HG03342 (cell line): Measurements from ENCODE around the gene CS.
"Not testable (repeated sequence)": the region's sequence is repeated elsewhere in the genome, so short reads cannot be mapped to it uniquely, and the experiment has no call there.

ENCODE experiments used
- ATAC-seq: cut with Tn5 transposase; IDR thresholded peaks from one replicate; pipeline ENCODE4 v1.9.1; 2021; ENCODE audit warnings: mild to moderate bottlenecking, moderate library complexity; ENCODE audit not compliant: unreplicated experiment

The CS gene

DNA sequence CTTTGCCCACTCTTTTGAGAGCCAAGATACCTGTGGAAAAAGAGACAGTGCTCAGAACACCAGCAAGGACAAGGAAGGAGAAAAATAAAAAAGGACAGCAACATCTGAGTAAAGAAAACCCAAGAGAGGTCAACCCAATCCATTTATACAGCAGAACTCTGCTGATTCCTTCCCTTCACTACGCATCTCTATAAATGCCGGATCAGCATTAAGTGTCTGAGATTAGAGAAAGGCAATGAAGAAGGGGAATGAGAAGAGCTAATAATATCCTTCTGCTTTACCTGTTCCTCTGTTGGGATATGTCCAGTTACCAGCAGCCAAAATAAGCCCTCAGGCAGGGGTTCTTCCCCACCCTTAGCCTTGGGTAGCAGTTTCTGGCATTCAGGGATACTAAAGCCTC, 17.6 kb downstream of the CS start:
- no peak for ATAC-seq

- no peak for ATAC-seq
Measured at GRCh38 chr12:56282030-56282429, 18.1 kb downstream of the CS start.

DNA sequence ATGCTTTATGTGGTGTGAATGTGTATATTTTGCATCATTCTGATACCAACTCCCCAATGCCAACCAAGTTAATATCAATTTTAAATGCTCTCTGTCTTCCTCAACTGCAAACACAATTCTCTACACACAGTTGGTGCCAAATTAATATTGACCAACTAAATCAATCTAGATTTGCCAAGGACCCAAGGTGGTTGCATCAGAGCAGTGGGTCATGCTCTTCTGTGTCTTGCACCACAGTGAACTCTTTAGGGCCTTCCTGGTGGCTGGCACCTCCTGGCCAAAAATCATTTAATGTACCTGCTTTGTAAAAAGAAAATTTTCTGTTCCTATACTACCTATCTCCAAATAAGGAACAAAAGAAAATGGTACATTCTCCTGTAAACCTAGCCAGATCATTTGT, 19.3 kb downstream of the CS start:
- no peak for ATAC-seq

DNA sequence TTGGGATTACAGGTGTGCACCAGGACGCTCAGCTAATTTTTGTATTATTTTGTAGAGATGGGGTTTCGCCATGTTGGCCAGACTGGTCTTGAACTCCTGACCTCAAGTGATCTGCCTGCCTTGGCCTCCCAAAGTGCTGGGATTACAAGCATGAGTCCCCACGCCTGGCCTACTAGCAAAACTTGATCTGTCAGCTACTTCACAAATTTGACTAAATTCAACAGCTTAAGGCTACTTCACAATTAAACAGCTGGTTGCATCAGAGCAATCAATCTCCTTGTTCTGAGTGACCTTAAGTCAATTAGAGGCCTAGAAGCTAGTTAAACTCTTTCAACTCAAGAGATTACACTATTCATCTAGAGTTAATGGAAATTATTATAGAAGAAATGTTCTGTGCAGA, 21.2 kb downstream of the CS start:
- ATAC-seq: no peak

GRCh38 chr12:56274299-56274698, 25.8 kb downstream of the CS start:
- no peak for ATAC-seq

DNA sequence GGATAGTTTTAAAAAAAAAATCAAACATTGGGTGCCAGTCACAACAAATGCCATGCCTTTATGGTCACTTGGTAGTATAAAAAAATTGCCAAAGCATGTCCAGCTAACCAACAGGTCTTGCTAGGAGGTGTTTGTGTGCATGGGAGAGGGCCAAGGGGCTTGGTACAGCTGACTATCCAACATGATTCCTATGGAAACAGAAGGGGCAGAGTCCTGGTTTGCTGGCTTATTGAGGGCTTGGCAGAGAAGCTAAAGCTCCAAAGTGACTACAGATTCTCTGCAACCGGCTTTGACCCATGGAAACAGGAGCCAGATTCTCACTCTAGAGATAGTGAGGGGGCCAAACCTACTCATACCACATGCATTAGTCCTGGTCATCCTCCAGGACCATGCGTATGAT, 27.7 kb downstream of the CS start:
- ATAC-seq: not testable (repeated sequence)

GRCh38 chr12:56271031-56271430, 29.1 kb downstream of the CS start:
- no peak for ATAC-seq

DNA sequence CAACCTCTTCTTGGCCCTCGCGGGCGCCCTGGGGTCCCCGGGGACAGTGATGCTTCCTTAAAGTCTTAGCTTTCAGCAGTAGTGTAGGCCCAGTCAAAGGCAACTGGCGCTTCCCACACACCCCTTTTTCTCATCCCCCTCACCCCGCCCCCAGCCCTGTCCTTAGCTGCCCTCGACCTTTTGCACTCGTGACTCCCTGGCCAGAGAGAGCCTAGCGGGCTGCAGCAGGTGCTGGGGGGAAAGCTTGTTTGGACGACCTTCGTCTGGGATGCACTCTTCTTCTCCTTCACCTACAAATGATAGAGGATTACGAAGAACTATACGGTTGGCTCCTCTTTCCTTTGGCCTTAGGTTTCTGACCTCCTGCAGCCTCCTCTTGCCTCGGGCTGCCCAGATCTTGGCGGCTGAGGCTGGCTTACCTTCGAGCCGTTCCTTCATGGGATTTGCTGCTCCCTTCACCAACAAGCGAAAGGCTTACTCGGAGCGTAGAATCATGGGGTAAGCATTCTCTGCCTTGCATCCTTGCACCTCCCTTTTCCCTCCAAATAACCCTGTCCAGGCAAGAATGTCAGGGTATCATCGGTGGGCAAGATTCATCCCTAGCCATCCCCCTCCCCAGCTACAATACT, 32.6 kb downstream of the CS start:
- ATAC-seq: peak; percentile 9

DNA sequence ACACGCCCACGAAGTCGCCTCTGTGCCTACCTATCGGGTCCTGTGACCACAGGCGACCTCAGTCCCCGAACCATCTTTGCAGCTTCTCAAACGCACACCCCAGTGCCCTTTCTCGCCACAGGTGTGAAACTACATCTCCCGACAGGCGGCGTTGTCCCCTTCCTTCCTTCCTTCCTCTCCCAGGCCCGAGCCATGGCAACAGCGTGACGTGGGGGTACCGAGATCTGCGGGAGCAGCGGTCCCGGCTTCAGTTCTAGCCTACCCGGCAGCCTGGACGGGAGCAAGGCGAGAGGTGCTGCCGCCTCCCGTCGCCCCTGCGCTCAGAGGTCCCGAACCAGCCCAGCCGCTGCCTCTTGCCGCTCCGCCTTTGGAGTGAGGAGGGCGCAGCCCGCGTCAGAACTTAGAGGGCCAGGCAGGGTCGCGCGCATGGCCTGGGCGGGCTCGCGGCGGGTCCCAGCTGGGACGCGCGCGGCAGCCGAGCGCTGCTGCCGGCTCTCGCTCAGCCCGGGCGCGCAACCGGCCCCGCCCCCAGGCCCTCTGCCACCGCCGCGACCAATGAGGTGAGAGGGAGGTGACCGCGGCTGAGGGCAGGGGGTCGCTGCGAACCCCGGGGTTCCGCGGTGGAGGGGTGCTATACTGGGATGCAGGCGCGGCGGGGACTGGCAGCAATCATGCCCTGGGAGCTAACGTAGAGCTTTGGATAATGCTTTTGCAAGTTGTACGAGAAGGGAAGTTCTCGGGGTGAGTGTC, 33.3 kb downstream of the CS start, which contains the start of gene COQ10A:
Gene COQ10A (plus strand): TSS at position 250 of the 750 bp plus-strand sequence. CDS start 177 bp downstream, at position 427.
- peak; percentile 86 for ATAC-seq

DNA sequence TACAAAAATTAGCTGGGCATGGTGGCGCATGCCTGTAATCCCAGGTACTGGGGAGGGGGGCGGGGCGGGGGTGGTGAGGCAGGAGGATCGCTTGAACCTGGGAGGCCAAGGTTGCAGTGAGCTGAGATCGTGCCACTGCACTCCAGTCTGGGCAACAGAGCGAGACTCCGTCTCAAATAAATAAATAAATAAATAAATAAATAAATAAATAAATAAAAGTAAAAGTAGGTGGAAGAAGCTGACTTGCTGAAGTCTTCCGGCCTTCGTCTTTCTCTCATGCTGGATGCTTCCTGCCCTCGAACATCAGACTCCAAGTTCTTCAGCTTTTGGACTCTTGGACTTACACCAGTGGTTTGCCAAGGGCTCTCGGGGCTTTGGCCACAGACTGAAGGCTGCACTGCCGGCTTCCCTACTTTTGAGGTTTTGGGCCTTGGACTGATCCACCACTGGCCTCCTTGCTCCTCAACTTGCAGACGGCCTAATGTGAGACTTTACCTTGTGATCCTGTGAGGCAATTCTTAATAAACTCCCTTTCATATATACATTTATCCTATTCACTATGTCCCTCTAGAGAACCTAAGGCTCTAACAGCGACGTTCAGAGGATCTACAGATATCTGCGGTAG, 34.0 kb downstream of the CS start:
- ATAC-seq: not testable (repeated sequence)

DNA sequence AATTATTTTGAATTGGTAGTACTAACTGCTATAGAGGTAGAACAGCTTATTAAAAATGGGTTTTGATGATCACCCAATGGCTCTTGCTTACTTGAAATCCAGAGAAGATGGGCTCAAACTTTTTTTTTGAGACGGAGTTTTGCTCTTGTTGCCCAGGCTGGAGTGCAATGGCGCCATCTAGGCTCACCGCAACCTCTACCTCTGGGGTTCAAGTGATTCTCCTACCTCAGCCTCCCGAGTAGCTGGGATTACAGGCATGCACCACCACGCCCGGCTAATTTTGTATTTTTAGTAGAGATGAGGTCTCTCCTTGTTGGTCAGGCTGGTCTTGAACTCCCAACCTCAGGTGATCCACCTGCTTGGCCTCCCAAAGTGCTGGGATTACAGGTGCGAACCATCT, 37.2 kb downstream of the CS start:
- ATAC-seq: not testable (repeated sequence)

DNA sequence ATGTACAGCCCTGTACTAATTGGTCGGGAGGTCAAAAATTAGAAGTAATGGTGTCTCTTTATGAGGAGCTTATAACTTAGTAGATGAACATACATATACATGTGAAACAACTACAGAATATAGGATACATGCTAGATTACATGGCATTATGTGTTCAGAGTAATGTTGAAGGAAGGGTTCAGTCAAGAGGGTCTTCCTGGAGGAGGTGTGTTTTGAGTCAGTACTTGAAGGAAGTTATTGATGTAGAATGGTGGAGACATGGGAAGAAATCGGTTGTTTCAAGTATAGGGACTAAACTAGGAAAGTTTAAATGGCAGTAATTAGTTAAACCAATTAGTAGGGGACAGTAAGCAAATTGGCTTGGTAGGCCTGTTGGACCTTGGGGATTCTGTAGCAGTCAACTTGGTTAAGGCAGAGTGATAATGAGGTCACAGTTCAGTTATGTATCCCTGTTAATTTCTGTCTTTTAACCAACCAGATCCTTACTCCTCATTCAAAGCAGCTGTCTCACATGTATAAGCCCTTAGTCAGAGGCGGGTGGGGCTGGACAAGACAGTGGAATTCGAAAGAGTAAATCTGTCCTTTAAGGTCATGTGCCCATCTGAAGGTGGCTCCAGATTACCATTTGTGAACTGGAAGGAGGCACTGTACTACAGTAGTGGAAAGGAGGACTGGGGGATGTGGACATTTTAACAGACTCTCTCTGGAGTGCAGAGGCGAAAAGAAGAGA, 38.5 kb downstream of the CS start:
- ATAC-seq: no peak

GRCh38 chr12:56260921-56261320, 39.2 kb downstream of the CS start:
- no peak for ATAC-seq

DNA sequence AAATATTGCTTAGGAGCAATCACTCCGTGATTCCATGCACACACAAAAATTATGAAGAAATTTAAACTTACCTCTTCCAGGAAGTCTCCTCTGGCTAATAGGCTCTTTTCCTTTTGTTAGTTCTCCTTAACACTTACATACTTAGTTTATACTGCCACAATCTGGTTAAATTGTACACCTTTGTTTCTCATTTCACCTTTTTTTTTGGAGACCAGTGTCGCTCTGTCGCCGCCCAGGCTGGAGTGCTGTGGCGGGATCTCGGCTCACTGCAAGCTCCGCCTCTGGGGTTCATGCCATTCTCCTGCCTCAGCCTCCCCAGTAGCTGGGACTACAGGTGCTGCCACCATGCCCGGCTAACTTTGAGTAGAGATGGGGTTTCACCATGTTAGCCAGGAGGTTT, 39.8 kb downstream of the CS start:
- ATAC-seq: no peak

GRCh38 chr12:56258820-56259183, 41.3 kb downstream of the CS start:
- ATAC-seq: no peak

GRCh38 chr12:56258068-56258819, 41.9 kb downstream of the CS start, which contains the start of gene ANKRD52:
Gene ANKRD52 (minus strand): TSS chr12:56258384. CDS start chr12:56258269, 115 bp downstream.
- peak; percentile 89 for ATAC-seq

GRCh38 chr12:56257491-56258067, 42.6 kb downstream of the CS start:
- peak; percentile 11 for ATAC-seq

DNA sequence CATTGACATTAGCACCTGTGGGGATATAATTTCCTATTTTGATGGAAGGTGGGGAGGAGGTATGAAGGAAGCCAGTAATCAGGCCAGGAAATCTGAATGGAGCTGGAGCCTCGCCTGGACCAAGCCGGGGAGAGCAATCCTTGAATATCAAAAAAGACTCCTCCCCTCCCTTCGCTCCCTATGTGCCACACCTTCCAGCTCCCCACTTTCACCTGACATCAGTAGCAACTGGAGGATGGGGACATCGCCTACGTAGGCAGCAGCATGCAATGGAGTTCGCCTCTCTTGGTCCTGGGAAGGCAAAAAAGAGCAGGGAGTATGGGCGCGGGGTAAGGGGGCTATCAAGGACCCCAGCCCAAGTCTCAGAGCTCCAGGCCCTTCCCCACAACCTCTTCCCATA, 43.1 kb downstream of the CS start:
- ATAC-seq: no peak

DNA sequence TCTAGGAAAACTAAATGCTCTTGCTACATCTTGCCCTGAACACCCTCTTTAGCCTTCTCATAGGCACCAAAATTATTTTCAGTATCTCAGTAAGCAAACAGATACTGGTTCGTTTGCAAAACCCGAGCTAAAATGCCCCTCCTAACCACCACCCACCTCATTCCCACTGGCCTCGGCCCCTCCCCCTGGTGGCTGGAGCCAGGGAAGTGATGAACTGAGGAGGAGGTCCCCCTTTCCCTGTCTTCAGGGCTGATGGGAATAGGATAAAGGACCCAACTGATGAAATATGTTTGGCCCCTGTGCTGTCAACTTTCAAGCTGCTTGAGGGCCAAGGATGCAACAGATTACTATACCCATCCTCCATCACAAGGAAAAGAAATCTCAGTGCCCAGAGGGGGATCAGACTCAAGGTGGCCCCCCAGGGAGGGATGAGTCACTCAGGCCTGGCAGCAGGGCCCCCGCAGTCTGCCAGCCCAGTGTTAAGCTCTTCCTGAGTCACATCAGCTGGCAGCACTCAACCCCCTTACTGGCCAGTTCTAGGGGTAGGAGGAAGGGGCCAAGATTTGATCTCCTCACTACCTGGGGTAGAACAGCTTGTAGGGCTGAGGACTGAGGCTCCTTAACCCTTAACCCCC, 43.7 kb downstream of the CS start:
- ATAC-seq: no peak

GRCh38 chr12:56255671-56256070, 44.5 kb downstream of the CS start:
- no peak for ATAC-seq
